Calu3 (cell line): ENCODE results near the gene HIVEP3. TPM values are rescaled to one million over a fixed set of nuclear protein-coding genes. Genes with fewer than 3 reads are reported as not detected.

Experiments
- BruUV-seq: library from RNA; stranded (reverse); fragments of 400-500 nt; replicated peaks from 2 replicates; lab custom pipeline; 2021; lab: Mats Ljungman, UMichigan
- CTCF ChIA-PET: fragments of 300-600 bp; sonication (Branson Sonifier 250); formaldehyde crosslinking; loops from one replicate; lab custom pipeline; 2022; ENCODE audit warnings: antibody characterized with exemption; lab: Charles Lee
- DNase-seq: peaks from one replicate; pipeline ENCODE4 v3.0.0; 2022
- H3K27ac Mint-ChIP-seq: one replicate; pipeline ENCODE4 v1.8.0; 2022; ENCODE audit warnings: mixed read lengths; ENCODE audit not compliant: unreplicated experiment
- H3K27me3 Mint-ChIP-seq: one replicate; pipeline ENCODE4 v1.8.0; 2022; ENCODE audit warnings: mixed read lengths; ENCODE audit not compliant: unreplicated experiment
- H3K36me3 Mint-ChIP-seq: one replicate; pipeline ENCODE4 v1.8.0; 2022; ENCODE audit warnings: mild to moderate bottlenecking, moderate library complexity, mixed read lengths; ENCODE audit not compliant: insufficient read depth, unreplicated experiment
- H3K4me1 Mint-ChIP-seq: one replicate; pipeline ENCODE4 v1.8.0; 2022; ENCODE audit warnings: mild to moderate bottlenecking, low read depth, mixed read lengths; ENCODE audit not compliant: unreplicated experiment
- H3K4me3 Mint-ChIP-seq: one replicate; pipeline ENCODE4 v1.8.0; 2022; ENCODE audit warnings: mild to moderate bottlenecking, low read depth, moderate library complexity, mixed read lengths; ENCODE audit not compliant: unreplicated experiment
- H3K9me3 Mint-ChIP-seq: one replicate; pipeline ENCODE4 v1.8.0; 2022; ENCODE audit warnings: low read depth, mixed read lengths; ENCODE audit not compliant: unreplicated experiment
- intact Hi-C: fragments of 100-400 bp; cut with micrococcal nuclease; formaldehyde crosslinking; loops from one replicate; pipeline ENCODE4 v1.10.0; 2022; ENCODE audit not compliant: unreplicated experiment
- total RNA-seq: library from RNA; stranded (reverse); gene quantifications from 2 replicates; pipeline ENCODE4 v1.2.3, GENCODE V29; 2022
- TF ChIP-seq, protein P1 (sequence below): fragments of 200-600 bp; IDR thresholded peaks from one replicate; pipeline ENCODE4 v1.8.0; 2022; ENCODE audit warnings: antibody characterized with exemption; ENCODE audit not compliant: unreplicated experiment

The HIVEP3 gene
- total RNA-seq, 1 experiment from 2014 or later, result 9.0 TPM

DNA sequence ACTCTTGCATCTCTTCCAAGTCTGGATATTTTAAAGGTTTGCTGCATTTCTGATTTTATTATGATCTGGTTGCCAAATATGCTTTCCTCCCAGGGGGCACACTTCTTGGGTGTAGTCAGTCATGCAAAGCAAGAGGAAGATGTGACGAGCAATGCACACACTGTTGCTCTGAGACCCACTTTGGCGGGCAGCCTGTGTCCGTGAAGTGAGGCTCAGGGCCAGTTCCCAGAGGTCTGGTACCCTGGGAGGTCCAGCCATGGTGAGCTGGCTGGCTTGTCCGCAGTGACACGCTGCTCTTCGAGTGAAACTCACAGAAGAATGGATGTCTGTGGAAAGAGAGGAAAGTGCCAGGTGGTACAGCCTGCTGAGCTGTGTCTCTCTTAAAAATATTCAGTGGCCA is 381.5 kb downstream of the HIVEP3 start:
- intact Hi-C loops, result no loop called here
- peaks cover 27% of the 10 kb centered on the region for H3K27me3 Mint-ChIP-seq
- no peaks in the 10 kb centered on the region for H3K36me3 Mint-ChIP-seq
- no peak for DNase-seq
- CTCF ChIA-PET, result interaction anchor here (0.6 to 1.2 kb wide), 3 partner anchors 13 to 1279 kb away, joined by 3 to 4 read pairs (median 4); no protein-coding TSS in a partner anchor
- peaks cover 11% of the 10 kb centered on the region for H3K4me1 Mint-ChIP-seq
- no peak overlapping the region for H3K4me3 Mint-ChIP-seq
- H3K27ac Mint-ChIP-seq, result no peak overlapping the region
- no peaks in the 10 kb centered on the region for H3K9me3 Mint-ChIP-seq
- BruUV-seq, result no TSS peak
- TF ChIP-seq, protein P1, sequence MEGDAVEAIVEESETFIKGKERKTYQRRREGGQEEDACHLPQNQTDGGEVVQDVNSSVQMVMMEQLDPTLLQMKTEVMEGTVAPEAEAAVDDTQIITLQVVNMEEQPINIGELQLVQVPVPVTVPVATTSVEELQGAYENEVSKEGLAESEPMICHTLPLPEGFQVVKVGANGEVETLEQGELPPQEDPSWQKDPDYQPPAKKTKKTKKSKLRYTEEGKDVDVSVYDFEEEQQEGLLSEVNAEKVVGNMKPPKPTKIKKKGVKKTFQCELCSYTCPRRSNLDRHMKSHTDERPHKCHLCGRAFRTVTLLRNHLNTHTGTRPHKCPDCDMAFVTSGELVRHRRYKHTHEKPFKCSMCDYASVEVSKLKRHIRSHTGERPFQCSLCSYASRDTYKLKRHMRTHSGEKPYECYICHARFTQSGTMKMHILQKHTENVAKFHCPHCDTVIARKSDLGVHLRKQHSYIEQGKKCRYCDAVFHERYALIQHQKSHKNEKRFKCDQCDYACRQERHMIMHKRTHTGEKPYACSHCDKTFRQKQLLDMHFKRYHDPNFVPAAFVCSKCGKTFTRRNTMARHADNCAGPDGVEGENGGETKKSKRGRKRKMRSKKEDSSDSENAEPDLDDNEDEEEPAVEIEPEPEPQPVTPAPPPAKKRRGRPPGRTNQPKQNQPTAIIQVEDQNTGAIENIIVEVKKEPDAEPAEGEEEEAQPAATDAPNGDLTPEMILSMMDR, result no peak

DNA sequence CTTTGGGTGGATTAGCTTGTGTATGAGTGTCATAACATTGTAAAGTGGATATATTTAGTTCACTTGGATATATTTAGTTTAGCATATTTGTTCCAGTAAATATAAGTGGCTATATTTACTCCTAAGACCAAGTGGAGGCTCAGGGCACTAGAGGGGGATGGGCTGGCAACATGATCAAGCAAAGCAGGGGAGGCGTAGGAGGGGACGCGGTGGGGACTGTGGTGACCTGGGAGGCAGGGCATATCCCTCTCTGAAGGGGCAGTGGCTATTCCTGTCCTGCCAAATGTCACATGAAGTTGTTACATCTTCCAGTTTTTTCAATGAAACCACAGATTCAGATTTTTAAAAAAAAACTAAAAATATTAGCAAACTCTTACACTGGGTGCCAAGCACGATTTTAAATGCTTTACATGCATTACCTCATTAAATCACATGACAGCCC is 382.3 kb downstream of the HIVEP3 start:
- peaks cover 11% of the 10 kb centered on the region for H3K4me1 Mint-ChIP-seq
- TF ChIP-seq, protein P1, result no peak
- H3K9me3 Mint-ChIP-seq, result no peaks in the 10 kb centered on the region
- H3K36me3 Mint-ChIP-seq, result no peaks in the 10 kb centered on the region
- H3K4me3 Mint-ChIP-seq, result no peak overlapping the region
- no TSS peak for BruUV-seq
- CTCF ChIA-PET, result no interaction called here
- H3K27me3 Mint-ChIP-seq, result peaks cover 36% of the 10 kb centered on the region
- intact Hi-C loops, result no loop called here
- DNase-seq, result no peak
- no peak overlapping the region for H3K27ac Mint-ChIP-seq

GRCh38 chr1:41535716-41536115 is 383.0 kb downstream of the HIVEP3 start:
- peaks cover 42% of the 10 kb centered on the region for H3K27me3 Mint-ChIP-seq
- TF ChIP-seq, protein P1, result no peak
- H3K27ac Mint-ChIP-seq, result no peak overlapping the region
- BruUV-seq, result no TSS peak
- H3K4me1 Mint-ChIP-seq, result peaks cover 4% of the 10 kb centered on the region
- H3K36me3 Mint-ChIP-seq, result no peaks in the 10 kb centered on the region
- CTCF ChIA-PET, result no interaction called here
- H3K9me3 Mint-ChIP-seq, result no peaks in the 10 kb centered on the region
- DNase-seq, result no peak
- H3K4me3 Mint-ChIP-seq, result no peak overlapping the region
- intact Hi-C loops, result no loop called here

DNA sequence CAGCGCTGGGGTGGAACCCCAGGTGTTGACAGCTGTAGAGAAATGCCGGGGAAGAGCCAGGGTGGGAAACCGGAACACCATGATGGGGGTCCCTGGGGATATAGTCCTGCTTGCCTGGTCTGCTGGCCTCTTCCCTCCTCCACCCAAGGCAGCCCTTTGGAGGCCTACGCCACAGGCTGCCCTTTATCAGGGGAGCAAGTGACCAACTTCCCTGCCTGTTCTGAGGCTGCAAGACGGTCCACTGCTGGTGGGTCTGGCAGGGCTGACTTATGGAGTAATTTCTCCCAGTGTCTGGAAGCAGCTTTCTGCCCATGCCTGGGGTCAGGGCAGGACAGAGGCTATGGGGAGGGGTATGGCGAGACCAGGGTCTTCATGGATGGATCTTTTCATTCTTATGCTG is 383.4 kb downstream of the HIVEP3 start:
- intact Hi-C loops, result no loop called here
- Mint-ChIP-seq H3K36me3 (no peaks in the 10 kb centered on the region), H3K4me3 (no peak overlapping the region), H3K27me3 (peaks cover 47% of the 10 kb centered on the region), H3K4me1 (no peaks in the 10 kb centered on the region), H3K9me3 (no peaks in the 10 kb centered on the region), H3K27ac (no peak overlapping the region)
- BruUV-seq, result no TSS peak
- CTCF ChIA-PET, result no interaction called here
- TF ChIP-seq, protein P1, result no peak
- DNase-seq, result no peak
